ENCODE data around the gene CLDN10. TPM values are rescaled to one million over a fixed set of nuclear protein-coding genes. Genes with fewer than 3 reads are reported as not detected.

Gene CLDN10
- total and polyA plus RNA-seq, 2 donors (not counting 3 experiments of a cell fraction or from before 2014, with no cell fraction given): 0.49 to 0.69 TPM

DNA sequence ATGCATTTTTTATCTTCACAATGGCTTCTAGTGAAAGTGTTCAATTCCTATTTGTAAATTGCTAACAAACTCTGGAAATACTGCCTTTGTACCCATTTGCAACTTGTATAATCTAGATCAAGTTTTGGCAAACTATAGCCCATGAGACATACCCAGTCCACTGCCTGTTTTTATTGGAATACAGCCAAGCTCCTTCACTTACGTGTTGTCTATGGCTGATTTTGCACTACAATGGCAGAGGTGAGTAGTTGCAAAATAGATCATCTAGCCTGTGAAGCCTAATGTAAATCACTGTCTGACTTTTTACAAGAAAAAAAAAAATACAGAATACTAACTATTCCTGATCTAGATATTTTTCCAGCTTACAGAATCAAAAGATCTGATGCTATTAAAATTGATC lies 54.8 kb downstream of the CLDN10 start:
- no TSS peak for BruUV-seq (replicated peaks)
- dilution Hi-C loops (cut with MboI; ENCODE audit: extremely low pct_ligation_motif_present, low sequenced_read_pairs): no loop called here
- no peaks in the 10 kb centered on the region for H3K79me2 ChIP-seq (ENCODE audit: control insufficient read depth, insufficient read depth, low read length)
- ChIA-PET CTCF (interaction anchor here (1.7 to 4.3 kb wide), 2 partner anchors 17 to 226 kb away, joined by 4 to 33 read pairs; no protein-coding TSS in a partner anchor), POLR2A (no interaction called here)
- H3K9me1 ChIP-seq (replicated peaks; ENCODE audit: control insufficient read depth, extremely low read depth, insufficient read depth, low read length): no peaks in the 10 kb centered on the region
- H3K36me3 ChIP-seq (ENCODE audit: control insufficient read depth in 2 of 2, extremely low read depth in 1 of 2, insufficient read depth in 2 of 2, low read length in 2 of 2): peaks cover 7 to 8% of the 10 kb centered on the region in 2 experiments
- no peak overlapping the region for H3K4me3 ChIP-seq (replicated peaks in 1 of 3; ENCODE audit: insufficient read depth in 1 of 3, low read depth in 1 of 3, low read length in 3 of 3)
- DNase-seq (ENCODE audit: low read depth, low spot score) (peak; percentile 68), FAIRE-seq (peak; percentile 40)
- TF ChIP-seq FOS (IDR thresholded peaks at IDR 0.05; ENCODE audit: borderline replicate concordance, insufficient read depth, low read length) (no peak), POLR2A (IDR thresholded peaks at IDR 0.05; ENCODE audit: low read depth, low read length) (no peak), MYC (IDR thresholded peaks at IDR 0.05; ENCODE audit: low read depth, low read length) (no peak), GATA2 (IDR thresholded peaks at IDR 0.05; ENCODE audit: insufficient read depth, insufficient read length, low read depth, low read length) (no peak), EZH2 (IDR thresholded peaks at IDR 0.05; ENCODE audit: borderline replicate concordance, low read depth, low read length, severe bottlenecking) (no peak), POLR2AphosphoS5 (IDR thresholded peaks at IDR 0.05; ENCODE audit: insufficient read depth, low read depth, low read length) (no peak), JUN (IDR thresholded peaks at IDR 0.05; ENCODE audit: borderline replicate concordance, insufficient read depth, insufficient read length, low read depth) (no peak)
- TF ChIP-seq, protein P1, sequence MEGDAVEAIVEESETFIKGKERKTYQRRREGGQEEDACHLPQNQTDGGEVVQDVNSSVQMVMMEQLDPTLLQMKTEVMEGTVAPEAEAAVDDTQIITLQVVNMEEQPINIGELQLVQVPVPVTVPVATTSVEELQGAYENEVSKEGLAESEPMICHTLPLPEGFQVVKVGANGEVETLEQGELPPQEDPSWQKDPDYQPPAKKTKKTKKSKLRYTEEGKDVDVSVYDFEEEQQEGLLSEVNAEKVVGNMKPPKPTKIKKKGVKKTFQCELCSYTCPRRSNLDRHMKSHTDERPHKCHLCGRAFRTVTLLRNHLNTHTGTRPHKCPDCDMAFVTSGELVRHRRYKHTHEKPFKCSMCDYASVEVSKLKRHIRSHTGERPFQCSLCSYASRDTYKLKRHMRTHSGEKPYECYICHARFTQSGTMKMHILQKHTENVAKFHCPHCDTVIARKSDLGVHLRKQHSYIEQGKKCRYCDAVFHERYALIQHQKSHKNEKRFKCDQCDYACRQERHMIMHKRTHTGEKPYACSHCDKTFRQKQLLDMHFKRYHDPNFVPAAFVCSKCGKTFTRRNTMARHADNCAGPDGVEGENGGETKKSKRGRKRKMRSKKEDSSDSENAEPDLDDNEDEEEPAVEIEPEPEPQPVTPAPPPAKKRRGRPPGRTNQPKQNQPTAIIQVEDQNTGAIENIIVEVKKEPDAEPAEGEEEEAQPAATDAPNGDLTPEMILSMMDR (IDR thresholded peaks at IDR 0.05; ENCODE audit: extremely low read depth in 1 of 2, insufficient read depth in 1 of 2, low read depth in 1 of 2, low read length in 2 of 2): no peak
- TF ChIP-seq, protein P2, sequence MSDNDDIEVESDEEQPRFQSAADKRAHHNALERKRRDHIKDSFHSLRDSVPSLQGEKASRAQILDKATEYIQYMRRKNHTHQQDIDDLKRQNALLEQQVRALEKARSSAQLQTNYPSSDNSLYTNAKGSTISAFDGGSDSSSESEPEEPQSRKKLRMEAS (IDR thresholded peaks at IDR 0.05; ENCODE audit: insufficient read depth, insufficient read length): no peak
- no peaks in the 10 kb centered on the region for H3K27me3 ChIP-seq (ENCODE audit: control insufficient read depth in 2 of 2, insufficient read depth in 2 of 2, low read length in 2 of 2)
- peaks cover 16% of the 10 kb centered on the region for H3K4me1 ChIP-seq (ENCODE audit: control insufficient read depth, extremely low read depth, insufficient read depth, low read length)
- H4K20me1 ChIP-seq (replicated peaks; ENCODE audit: control insufficient read depth, extremely low read depth, insufficient read depth, low read length): no peaks in the 10 kb centered on the region
- H3K9ac ChIP-seq (replicated peaks; ENCODE audit: extremely low read depth, insufficient read depth, low read length): no peak overlapping the region
- H2AFZ ChIP-seq (ENCODE audit: low read depth, low read length): no peak overlapping the region
- H3K27ac ChIP-seq (ENCODE audit: insufficient read depth, low read depth, low read length): no peak overlapping the region
- H3K4me2 ChIP-seq (ENCODE audit: insufficient read depth, low read length): no peak overlapping the region
- H3K9me3 ChIP-seq (replicated peaks; ENCODE audit: control insufficient read depth, insufficient read depth, low read length): no peaks in the 10 kb centered on the region
- intact Hi-C loops (cut with micrococcal nuclease): no loop called here

All from endothelial cell of umbilical vein (primary cell).